Measurements from ENCODE around the gene TVP23C.

GRCh38 chr17:15513058-15513791, 50.1 kb downstream of the TVP23C start:
- TF ChIP-seq CTCF (IDR thresholded peaks at IDR 0.05) (no peak), EP300 (IDR thresholded peaks at IDR 0.05) (peak in 1 of 2 donors; percentile 69), POLR2A (IDR thresholded peaks at IDR 0.05) (peak in 1 of 2 donors; percentile 35)
